Measurements from ENCODE around the gene TMEM18.

Gene TMEM18

DNA sequence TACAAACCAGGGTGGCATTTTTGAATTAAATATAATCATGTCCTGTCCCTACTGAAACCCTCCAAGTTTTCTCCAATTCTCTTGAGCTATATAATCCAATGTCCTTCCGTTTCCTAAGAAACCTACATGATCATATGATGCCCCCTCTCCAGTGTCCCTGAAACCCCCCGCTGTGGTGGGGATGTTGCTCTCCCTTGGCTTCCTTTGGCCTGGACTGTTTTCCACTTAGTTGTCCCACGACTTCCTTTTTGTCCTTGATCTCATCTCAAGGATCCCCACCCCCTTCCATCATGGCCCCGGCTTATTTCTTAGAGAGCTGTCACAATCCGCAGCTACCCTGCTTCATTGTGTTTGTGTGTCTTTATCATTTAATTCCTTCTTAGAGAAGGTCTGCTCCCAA lies 43.8 kb downstream of the TMEM18 start:
- DNase-seq (ENCODE audit: low read depth) = no peak

DNA sequence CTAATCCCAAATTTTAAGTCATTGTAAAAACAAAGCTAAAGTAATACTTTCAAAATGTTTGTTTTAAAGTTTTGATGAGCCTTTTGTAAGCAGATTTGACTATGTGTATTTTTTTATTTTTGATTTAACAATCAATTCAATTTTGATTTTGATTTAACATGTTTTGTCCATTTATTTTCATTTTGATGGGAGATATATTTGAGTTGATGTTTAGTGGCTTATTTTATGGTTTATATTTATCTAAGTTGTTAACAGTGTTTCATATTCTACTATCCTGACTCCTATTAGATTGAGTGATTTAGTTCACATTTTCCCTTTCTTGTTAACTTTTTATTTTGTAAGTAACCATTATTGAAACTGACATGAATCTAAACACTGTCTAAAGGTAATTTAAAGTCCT lies 44.7 kb downstream of the TMEM18 start:
- no peak for DNase-seq (ENCODE audit: low read depth)

DNA sequence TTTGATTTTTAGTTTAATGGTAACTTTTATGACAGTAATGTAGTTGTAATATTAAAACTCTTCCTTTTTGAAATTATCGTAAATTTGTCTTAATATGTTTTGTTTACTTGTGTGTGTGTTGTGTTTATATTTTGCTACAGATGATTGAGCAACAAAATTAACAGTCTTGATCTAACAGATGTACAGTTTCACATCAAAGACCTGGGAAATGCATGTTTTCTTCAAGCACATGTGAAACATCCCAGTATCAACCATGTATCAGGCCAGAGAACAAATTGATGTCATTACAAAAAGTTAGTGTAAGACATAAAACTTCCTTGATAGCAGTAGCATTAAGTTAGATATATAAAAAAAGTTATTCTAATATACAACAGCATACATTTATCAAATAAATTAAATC lies 45.5 kb downstream of the TMEM18 start:
- DNase-seq (ENCODE audit: low read depth) = no peak

DNA sequence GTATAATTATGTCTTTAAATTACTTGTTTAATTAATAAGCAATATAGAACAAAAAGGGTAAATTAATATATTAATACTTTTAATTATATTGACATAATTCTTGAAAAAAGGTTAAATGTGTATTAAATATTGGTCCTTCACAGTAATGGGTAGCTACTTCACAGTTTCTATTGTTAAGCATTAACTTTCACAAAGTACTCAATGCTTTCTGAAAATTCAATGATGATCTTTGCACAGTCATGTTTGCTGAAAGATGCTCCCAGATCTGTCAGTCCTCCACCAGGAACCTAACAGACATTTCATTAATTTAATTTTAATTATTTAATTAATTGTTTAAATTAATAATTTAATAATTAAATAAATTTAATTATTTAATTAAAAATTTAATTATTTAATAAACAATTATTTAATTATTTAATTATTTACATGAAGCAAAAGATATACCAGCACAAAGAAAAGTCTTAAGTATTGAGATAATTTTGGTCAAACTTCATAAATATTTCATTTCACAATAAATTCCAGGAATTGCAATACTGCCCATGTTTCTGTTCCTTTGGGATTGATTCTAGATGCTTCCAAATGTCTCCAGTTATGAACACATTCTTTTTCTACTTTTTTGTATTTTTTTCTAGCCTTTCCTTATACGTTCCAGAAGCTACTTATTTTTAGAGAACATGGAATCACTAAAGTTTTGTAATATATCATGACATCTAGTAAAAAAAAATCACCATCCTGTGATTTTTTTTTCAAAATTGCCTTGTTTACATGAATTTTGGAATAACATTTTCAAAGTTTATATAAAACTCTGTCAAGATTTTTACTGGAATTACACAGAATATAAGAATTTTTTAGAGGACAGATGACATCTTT lies 46.5 kb downstream of the TMEM18 start:
- DNase-seq (ENCODE audit: low read depth) = no peak

DNA sequence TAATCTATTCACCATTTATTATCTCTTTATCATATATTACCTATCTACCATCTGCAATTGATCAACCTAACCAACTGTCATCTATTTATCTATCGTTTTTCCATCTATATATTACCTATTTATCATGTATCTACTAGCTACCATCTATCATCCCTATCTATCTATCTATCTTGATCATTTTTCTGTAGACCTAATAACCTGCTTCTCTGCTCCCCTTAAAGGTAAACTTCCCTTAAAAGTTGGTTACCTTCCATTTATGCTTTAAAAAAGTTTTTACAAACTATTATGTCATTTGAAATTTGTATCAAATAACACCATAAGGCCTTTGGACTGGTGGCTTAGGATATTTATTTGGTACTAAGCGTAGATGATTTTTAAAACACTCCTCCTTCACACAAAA lies 47.2 kb downstream of the TMEM18 start:
- no peak for DNase-seq (ENCODE audit: low read depth)

DNA sequence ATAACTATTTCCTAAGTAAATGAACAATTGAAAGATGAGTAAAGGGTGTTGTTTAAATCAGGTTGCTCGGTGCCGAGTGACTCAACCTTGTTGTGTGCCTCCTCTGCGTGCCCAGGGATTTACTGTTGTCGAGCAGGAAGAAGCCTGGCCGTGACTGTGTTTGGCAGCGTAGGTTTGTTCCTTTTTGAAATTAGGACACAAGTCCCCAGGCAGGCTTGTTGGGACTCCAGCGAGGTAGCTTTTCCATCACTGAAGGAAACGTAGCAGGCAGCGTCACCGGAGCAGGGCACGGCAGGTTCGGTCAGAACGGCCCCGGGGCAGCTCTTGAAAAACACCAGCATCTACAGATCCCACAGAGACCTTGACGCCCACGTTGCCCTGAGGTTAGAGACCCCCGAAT lies 48.6 kb downstream of the TMEM18 start:
- DNase-seq (ENCODE audit: low read depth) = no peak

DNA sequence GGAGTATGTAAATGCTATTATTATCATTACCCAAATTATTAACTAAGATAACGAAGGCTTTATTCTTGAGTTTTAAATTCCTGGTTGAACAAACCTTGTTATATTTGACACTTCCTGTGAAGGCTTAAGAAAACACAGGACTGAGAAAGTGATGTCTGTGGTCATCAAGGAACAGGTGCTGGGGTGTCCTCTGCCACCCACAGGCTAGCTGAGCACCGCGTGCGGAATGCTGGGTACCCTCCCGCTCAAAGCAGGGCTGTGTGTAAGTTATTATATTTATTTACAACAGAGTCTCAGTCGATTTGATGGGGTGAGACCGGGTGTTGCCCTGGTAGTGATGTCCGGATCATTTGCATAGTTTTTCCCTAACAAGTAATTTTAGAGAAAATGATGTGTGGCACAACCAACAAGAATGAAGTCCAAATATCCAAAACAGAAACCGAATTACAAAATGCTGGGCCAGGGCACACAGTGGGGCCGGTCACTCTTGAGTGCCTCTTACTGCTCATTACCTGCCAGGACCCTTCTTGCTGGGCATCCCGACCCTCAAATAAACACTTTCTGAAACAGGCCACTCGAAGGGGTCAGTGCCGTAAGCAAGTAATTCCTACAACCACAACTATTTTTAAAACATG lies 49.2 kb downstream of the TMEM18 start:
- no peak for DNase-seq (ENCODE audit: low read depth)

DNA sequence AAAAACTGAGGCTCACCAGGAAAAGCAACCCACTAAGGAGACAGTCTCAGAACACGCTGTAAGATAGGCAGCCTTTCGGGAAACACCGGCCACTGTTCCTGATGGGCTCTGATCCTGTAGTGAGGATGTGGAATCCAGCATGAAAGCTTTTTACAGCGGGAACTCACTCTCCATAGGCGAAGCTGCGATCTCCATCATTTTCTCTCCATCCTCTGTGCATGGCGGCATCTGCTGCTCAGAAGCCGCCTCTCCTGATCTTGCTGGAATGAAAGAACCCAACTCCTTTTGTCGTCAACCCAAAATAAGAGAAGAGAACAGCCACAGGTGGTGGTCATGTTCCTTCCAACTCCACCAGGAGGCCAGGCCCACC lies 49.9 kb downstream of the TMEM18 start:
- DNase-seq (ENCODE audit: low read depth) = no peak

DNA sequence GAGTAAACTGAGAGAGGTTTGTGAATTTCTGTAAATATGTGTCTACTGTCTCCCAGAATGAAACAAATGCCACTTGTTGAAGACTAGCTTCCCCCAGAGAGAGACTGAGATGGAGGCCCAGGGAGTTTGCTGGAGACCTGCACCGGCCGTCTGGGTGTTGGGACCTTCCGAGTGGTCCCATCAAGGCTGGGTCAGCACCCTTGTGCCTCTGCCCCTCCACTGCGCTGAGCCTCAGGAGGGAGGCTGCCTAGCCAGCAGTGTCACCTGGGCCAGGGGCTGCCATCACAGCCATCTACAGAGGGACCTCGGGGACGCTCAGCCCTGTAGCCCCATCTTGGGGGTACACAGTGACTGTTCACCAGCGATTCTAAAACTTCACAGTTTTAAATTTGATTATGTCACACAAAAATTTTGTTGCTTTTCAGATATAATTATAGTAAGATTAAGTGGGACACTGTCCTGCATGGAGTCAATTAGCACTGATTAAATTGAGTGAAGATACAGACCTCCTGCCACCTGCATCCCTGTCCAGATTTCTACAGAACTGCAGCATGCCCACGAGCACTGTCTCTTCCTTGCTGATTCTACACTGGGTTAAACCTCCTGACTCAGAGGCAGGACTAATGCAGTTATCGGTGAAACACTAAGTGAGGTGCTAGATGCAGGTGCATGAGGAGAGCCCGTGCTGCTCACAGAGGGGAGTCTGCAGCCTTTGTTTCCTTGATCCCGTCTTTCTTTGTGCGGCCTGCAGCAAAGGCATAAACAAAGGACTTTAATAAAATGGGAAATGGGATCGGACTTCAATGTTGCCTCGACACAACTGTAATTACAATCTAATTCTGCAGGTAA lies 50.5 kb downstream of the TMEM18 start:
- no peak for DNase-seq (ENCODE audit: low read depth)

DNA sequence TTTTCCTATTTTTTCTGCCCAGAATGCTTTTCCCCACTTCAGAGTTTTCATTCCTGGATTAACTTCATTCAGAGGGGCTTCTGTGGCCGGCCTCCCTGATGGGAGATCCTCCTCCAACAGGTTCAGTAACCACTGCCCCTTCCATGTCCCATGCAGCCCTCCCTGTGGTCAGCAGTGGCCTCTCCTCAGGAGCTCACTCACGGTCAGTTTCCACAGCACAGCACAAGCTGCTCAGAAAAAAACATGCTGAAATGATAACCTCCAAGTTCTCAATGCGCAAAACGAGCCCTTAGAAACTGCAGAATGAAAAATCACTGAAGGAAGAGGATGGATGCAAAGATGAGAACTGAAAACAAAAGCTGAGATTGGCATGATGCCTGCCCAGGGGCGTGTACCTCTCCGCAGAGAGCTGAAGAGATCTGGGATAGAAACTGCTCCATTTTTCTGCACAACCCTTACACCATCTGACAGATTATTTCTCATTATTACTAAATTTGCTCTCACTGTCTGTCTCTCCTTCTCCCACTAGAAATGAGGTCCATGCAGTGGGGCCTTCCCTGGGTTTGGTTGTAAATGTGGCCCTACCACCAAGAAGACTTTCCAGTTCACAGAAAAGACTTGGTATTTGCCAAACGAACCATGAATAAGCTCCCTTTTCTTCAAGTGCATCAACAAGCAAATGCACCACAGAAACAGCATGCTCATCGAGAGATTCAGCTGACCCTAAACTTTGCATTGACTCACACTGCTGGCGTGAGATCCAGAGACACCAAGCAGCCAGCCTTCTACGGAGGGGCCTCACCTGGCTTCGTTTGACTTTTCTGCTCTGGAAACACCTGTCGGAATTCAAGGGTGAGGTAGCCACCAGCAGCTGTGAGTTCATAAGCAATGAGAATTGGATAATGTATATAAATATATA lies 51.5 kb downstream of the TMEM18 start:
- no peak for DNase-seq (ENCODE audit: low read depth)

DNA sequence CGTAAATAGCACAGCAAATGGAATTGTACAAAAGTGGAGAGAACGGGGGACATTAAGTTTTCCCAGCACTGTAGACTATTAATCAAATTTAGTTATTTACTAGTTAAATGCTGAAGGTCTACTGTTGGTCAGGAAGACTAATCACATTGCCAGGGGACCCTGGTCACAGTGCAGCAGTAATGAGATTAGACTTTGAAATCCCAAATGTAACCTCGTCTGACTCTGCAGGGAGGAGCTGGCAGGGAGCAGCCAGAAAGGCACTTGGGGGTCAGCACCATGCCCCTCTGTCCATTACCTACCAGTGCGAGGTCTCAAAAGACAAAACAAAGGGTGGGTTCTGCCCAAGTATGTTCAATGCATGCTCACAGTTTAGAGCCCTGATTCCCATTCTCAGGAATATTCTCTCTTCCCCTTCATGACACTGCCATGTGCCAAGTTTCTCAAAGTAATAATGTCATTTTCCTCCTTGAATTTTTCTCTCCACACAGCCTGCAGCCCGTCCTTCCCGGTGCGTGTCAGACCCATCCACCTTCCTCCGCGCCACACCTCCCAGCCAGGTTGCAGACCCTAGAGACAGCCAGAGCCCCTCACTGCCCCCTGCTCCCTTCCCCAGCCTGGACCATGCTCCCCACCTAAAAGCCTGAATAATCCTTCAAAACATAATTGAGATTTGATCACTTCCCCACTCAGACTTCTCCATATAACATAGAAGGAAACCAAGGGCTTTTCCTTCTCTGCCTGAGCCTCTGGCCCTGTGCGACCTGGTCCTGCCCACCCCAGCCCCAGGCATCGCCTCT lies 52.5 kb downstream of the TMEM18 start:
- DNase-seq (ENCODE audit: low read depth) = no peak

DNA sequence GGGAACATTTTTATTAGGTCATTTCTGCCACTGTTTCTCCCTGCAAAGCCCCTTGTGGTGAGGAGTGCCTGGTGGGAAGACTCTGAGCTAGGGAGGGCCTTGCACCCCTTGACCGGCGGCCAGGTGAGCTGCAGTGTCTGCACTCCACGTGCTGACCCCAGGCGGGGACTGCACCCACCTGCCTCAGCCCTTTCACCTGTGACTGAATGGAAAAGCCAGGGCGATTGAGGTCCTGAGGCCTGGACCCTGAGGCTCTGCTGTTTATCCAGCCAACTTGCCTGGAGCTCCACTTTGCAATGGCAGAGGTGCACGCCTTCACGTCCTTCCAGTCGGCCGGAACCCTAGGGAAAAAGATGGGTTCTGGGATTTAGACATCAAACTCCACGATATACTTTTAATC lies 53.1 kb downstream of the TMEM18 start:
- no peak for DNase-seq (ENCODE audit: low read depth)

DNA sequence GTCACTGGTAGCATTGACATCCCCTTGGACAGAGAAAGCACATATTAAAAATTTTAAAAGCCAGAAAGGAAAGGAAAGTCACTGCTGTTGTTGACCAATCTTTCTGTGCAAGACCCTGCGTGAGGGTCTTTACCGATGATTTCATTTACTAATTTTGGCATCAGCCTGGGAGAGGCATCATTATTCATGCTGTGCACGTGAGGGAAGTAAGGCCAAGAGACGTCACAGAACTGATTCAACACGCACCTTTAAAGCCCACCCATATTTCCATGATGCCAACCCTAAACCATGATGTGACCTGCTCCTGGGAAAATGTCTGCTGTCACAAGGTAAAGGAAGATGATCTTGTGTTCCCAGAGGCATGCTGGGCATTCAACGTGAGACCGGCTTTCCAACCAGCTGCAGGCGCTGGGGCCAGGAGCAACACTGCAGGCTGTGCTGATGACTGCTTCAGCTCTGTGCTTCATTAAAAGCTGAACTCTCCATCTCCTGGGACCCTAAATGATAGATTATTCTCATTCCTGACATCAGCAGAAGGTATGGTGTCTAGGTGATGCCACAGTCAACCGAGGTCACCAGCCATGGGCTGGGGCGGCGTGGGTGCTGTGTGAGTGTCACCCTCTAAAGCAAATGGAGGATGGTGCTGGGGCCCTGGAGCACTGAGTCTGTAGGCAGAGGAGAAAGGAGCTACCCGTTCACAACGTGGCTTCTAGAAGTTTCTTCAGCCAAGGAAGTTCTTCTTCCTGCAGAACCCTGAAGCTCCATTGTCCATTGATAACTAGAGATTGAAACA lies 53.9 kb downstream of the TMEM18 start:
- no peak for DNase-seq (ENCODE audit: low read depth)

DNA sequence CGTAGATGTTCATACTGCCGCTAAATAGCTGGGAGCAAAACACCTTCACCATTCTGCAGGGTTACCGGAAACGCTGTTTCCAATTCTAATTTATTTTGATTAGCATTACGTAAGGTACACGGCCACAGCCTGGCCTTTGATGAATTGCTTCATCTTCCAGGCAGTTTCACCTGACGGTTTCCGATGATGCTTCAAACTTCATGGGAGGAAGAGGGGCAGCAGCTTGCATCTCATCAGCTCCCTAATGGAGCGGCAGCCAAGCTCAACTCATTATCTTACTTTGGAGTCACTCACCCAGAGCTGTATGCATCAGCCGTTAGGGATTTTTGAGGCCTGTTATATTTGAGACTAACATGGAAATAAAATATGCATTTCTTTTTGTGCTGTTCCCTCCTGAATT lies 54.8 kb downstream of the TMEM18 start:
- DNase-seq (ENCODE audit: low read depth) = no peak

DNA sequence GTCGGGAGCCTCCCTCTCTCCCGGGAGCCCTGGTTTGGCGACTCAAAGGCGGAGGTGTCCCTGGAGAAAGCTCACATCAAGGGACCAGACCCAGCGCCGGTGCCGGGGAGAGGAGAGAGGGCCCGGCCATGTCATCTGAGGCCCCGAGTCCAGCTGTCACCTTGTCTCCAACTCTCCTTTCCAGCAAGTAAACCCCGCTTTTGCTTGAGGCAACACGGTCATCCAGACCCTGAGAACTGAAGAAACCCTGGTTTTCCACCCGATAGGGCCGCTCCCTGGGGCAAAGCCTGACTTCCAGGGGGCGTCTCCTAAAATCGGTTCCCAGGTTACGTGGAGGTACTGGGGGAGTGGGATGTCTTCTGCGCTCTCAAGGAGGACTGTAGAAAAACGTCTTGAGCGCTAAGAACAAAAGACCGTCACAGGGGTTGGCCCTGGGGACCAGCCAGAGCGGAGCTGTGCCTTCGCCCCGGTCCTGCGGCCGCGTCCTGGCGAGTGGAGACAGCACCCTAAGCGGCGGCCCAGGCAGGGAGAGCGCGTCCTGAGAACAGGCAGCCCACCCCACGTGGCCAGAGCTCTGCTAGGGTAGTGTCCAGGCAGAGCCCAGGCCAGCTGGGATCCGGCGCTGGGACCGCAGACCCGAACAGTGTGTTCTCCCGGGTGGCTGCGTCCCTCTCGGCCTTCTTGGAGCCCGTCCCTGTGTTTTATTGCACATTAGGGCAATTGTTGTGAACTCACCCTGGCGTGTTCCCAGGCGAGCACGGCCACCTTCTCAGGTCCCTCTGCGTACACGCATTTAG lies 55.7 kb downstream of the TMEM18 start:
- DNase-seq (ENCODE audit: low read depth) = no peak

DNA sequence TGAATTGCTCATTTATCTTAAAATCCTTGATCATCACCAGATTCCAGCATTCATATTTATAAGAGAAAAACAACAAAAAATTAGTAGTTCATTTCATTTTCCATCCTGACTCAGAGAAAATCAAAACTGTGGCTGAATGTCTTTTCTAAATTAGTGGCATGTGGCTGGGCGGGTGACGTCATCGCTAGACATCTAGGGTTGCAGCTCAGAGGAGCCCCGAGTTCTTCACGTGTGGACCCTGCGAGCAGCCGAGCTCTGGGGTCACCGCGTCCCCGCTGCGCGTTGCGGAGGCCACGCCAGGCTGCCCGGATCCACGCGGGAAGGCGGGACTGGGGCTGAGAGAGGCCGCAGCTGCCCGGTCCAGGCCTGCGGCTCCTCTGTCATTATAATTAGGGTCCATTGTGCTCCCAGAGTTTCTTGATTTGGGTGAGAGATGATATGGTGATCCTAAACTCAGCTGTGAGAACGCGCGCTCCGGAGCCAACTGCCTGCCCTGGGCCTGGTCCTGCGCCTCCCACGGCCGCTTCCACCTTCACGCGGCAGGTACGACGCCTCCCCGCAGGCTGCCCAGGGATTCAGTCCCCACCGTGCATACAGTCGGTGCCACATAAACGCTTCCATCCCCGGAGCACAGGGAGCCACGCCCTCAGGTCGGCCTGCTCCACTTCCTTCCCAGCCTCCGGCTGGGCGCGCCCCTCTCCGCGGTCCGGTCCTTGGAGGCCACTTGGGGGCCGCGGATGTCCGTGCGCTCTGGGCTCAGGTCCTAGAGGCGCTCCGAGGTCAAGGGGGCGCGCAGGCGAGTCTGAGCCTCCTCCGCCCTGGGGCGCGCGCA lies 56.5 kb downstream of the TMEM18 start:
- DNase-seq (ENCODE audit: low read depth) = no peak

DNA sequence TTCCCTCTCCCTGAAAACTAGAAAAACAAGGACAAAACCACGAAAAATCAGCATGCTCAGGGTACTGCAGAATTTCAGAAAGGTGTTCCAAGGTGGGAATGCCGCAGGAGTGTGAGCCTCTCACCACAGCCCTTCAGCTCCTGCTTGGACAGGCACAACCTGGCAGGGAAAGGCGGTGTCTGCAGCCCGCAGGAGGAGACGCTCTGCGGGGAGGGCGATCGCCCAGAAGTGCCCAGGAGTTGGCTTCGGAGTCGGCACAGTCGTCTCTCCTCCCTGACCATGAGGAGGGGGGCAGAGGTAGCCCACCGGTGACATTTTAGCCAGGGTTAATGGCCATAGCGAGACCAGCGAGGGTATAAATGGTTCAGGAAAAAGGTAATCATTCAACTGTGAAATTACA lies 57.2 kb downstream of the TMEM18 start:
- DNase-seq (ENCODE audit: low read depth) = no peak

DNA sequence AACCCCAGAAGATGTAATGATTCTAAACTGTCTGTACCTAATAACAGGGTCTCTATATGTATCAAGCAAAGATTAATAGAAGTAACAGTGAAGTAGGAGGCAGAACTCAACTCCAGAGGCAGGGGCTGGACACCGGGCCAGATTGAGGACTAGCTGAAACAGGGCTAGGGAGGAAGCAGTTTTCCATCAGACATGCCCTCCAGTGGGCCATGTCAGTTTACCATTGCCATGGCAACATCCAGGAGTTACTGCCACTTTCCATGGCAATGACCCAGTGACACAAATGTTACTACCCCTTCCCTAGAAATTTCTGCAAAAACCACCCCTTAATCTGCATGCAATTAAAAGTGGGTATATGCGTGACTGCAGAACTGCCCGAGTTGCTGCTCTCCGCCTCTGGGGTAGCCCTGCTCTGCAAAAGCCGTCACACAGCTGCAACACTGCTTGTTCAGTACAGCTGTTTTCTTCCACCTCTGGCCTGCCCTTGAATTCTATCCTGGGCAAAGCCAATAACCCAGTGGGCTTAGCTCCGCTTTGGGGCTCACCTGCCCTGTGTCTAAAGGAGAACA lies 58.7 kb downstream of the TMEM18 start:
- no peak for DNase-seq (ENCODE audit: low read depth)
